ENCODE results near the gene PFN4.
"Not testable (repeated sequence)": the region's sequence is repeated elsewhere in the genome, so short reads cannot be mapped to it uniquely, and the experiment has no call there.

The PFN4 gene

GRCh38 chr2:24123195-24123921 lies at the start of gene PFN4, which contains the start of gene FAM228B:
PFN4 (minus strand) TSS chr2:24123334; CDS start chr2:24122535, 799 bp downstream.
FAM228B (plus strand) TSS chr2:24123469; CDS start chr2:24124362, 893 bp downstream.
- ATAC-seq (peak; percentile 92), DNase-seq (peak; percentile 81)

- DNase-seq (no peak), ATAC-seq (no peak)
Measured at GRCh38 chr2:24169023-24169422, 45.9 kb upstream of the PFN4 start.

GRCh38 chr2:24164416-24164973 lies 41.4 kb upstream of the PFN4 start:
- DNase-seq = peak; percentile 69
- ATAC-seq = peak; percentile 75

GRCh38 chr2:24163601-24164000 lies 40.5 kb upstream of the PFN4 start:
- DNase-seq (no peak), ATAC-seq (no peak)

- DNase-seq = no peak
- ATAC-seq = no peak
Measured at GRCh38 chr2:24163186-24163585, 40.1 kb upstream of the PFN4 start.

DNA sequence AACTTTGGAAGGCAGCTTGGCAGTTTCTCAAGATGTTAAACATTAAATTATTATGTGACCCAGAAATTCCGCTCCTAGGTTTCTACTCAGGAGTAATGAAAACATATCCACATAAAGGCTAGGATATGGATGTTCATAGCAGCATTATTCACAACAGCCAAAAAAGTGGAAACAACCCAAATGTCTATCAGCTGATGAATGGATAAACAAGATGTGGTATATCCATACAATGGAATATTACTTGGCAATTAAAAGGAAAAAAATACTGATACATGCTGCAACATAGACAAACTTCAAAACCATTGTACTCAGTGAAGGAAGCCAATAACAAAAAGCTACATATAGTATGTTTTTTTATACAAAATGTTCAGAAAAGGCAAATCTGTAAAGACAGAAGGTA lies 39.4 kb upstream of the PFN4 start:
- DNase-seq = no peak
- no peak for ATAC-seq

- ATAC-seq = no peak
- DNase-seq = no peak
Measured at GRCh38 chr2:24160761-24161160, 37.6 kb upstream of the PFN4 start.

GRCh38 chr2:24159708-24160107 lies 36.6 kb upstream of the PFN4 start:
- DNase-seq (no peak), ATAC-seq (no peak)

- DNase-seq (no peak), ATAC-seq (no peak)
Measured at GRCh38 chr2:24158131-24158530, 35.0 kb upstream of the PFN4 start.

DNA sequence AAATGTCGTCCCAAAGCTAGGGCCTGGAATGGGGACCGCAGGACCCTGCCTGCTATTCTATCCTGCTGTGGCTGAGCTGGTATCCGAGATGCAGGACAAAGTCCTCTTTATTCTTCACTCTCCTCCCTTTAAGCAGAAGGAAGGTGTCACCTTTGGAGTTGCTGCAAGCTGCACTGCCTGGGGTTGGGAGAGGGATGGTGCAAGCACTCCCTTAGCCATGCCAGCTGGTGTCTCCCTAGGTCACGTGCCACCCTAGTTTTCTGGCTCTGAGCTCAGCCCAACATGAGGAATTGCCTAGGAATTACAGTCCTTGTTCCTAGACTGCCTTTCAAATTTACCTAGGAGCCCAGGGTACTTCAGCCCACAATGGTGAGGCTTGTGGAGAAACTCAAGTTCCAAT lies 30.3 kb upstream of the PFN4 start:
- DNase-seq = no peak
- ATAC-seq = no peak

DNA sequence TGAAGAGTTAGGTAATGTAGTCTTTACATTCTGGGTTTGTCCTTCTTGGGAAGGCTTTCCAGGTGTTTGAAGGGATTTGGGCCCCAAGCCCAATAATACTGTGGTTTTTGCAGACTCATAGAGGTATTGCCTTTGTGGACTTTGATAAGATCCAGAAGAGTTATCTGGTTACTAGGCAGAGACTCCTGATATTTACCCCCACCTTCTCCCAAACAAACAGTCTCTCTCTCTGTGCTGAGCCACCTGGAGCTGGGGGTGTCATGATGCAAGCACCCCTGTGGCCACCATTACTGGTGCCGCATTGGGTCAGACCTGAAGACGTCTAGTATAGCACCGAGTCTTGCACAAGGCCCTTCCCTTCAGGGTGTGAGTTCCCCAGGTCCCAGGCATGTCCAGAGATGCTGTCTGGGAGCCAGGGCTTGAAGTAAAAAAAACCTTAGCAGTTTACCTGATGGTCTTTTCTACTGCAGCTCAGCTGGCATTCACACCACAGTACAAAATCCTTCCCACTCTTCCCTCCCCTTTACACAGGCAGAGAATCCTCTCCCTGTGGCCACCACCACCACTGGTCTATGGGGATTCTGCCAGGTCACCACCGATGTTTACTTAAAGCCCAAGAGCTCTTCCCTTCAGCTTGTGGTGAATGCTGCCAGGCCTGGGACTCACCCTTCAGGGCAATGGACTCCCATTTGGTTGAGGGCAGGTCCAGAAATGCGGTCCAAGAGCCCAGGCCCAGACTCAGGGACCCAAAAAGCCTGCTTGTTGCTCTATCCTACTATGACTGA lies 29.5 kb upstream of the PFN4 start:
- DNase-seq (no peak), ATAC-seq (no peak)

DNA sequence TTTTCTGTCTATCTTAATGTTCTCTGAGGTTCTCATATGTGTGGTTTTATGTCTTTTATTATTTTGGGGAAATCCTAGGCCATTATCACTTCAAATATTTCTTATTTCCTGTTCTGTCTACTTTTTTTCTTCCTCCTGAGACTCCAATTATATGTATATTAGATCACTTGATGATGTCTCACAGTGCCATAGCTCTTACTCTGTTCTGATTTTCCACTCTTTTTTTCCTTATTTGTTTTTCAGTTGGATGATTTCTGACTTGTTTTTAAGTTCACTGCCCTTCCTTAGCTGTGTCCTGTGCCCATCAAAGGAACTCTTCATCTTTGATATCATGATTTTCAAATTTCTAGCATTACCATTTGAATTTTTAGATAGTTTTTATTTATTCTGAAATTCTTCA lies 24.2 kb upstream of the PFN4 start:
- DNase-seq (no peak), ATAC-seq (no peak)

DNA sequence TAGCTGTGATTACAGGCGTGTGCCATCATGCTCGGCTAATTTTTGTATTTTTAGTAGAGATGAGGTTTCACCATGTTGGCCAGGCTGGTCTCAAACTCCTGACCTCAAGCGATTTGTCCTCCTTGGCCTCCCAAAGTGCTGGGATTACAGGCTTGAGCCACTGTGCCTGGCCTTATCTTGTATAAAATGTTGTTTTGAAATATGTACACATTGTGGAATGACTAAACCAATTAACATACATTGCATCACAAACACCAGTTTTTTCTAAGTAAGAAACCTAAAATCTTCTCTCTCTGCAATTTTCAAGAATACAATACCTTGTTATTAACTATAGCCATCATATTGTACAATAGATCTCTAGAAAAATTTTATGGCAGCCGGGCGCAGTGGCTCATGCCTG lies 17.2 kb upstream of the PFN4 start:
- not testable (repeated sequence) for ATAC-seq, DNase-seq

GRCh38 chr2:24132543-24132942 lies 9.4 kb upstream of the PFN4 start:
- DNase-seq = no peak
- ATAC-seq = no peak

DNA sequence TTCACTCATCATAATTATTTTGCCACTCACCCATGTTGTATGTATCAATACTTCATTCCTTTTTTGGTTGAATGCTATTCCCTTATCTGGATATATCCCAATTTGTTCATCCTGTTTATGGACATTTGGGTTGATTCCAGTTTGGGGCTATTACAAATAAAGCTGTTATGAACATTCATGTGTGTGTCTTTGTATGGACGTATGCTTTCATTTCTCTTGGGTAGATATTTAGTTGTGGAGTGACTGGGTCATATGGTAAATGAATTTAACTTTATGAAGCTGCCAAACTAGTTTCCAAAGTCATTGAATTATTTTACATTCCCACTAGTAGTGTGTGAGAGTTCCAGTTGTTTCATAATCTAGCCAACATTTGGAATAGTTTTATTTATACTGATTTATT lies 2.8 kb upstream of the PFN4 start:
- no peak for ATAC-seq
- no peak for DNase-seq

DNA sequence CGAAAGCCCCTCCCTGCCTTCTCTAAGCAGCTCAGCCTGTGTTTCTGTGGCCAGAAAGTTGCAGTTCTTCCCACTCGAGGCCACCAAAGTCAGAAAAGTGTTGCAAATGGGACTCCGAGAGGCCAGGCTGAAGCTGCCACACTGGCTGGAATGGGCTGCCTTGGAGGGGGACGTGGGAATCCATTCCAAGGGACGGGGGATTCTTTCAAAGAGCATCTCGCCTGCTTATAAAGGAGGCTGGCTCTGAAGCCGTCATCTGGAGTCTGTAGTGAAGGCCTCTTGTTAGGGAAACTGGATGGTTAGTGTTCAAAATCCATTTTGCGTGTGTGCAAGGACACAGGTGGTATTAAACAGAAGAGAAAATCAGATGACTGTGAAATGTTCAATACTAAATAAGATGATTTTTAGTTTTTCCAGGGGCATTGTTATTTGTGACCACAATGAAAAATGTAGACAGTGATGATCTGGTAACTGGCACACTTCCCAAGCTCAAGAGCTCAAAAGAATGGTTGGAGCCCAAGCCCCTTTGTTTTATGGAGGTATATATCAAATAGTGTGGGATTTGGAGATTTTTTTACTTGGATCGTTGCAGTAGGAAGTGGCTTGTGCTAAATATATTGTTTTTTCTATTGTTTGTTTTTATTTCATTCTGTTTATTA lies 917 bp upstream of the PFN4 start:
- DNase-seq (no peak), ATAC-seq (no peak)

GRCh38 chr2:24122366-24123194 lies 554 bp downstream of the PFN4 start:
- no peak for DNase-seq
- ATAC-seq = no peak

GRCh38 chr2:24121469-24121868 lies 1.7 kb downstream of the PFN4 start:
- ATAC-seq (no peak), DNase-seq (no peak)

- DNase-seq (no peak), ATAC-seq (no peak)
Measured at GRCh38 chr2:24121066-24121465, 2.1 kb downstream of the PFN4 start.

DNA sequence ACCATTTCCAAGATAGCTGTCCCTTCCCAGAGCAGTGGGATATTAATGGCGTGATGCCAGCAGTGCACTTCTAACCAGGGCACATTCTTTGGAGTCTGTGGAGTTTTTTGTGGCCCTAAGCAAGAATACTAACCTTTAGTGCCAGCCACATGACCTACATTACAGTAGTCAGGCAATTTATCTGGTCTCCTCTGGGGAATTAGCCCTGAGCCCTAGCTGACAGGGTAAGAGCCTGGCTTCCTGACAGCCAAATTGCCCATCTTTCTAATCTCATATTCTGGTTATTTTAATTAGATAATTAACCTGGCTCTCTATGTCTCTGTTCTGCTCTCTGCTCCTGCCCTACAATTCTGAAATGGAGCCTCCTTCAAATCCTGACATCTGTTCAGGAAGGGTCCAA lies 5.2 kb downstream of the PFN4 start:
- ATAC-seq = no peak
- DNase-seq = no peak

DNA sequence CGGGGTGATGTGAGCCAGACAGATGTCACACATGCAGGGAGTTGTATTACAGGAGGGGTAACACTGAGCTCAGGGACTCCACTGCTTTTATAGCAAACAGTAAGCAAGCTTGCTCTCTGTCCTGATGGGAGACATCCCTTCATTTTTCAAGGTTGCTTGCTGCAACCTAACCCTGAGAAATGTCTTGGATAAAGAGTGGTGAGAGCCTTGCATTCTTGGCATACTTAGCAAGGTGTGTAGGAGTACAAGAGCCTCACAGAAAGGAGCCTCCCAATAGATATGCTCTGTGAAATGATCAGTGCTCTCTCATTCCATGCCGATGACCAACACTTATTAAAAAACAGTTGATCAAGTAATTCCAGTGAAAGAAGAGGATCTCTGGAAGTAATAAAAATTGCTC lies 8.1 kb downstream of the PFN4 start:
- DNase-seq = no peak
- ATAC-seq = no peak

DNA sequence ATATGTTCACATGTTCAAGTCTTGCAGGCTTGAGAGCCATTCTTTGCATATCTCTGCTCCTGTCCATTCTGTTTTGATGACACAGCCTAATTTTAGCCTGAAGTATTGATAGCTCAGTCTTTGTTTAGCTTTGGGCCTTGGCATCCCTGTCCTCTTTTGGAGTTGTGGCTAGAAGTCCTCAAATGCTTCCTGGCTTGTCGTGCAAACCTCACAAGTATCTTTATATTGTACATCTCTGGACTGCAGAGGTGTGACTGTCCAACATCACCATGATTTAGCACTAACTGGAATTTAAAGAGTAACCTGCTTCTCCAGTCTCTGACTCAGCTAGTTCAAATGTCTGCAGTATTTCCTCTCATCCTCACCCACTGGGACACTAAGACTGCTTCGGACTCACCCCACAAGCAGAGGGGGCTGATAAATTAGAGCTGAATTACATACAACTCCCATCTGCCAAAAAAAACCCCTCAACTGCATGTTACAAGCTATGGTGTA lies 11.7 kb downstream of the PFN4 start:
- no peak for ATAC-seq

More for the DNA sequence above, 11.7 kb downstream of the PFN4 start:
- no peak for DNase-seq
